ENCODE data around the gene SYS1.

Gene SYS1

DNA sequence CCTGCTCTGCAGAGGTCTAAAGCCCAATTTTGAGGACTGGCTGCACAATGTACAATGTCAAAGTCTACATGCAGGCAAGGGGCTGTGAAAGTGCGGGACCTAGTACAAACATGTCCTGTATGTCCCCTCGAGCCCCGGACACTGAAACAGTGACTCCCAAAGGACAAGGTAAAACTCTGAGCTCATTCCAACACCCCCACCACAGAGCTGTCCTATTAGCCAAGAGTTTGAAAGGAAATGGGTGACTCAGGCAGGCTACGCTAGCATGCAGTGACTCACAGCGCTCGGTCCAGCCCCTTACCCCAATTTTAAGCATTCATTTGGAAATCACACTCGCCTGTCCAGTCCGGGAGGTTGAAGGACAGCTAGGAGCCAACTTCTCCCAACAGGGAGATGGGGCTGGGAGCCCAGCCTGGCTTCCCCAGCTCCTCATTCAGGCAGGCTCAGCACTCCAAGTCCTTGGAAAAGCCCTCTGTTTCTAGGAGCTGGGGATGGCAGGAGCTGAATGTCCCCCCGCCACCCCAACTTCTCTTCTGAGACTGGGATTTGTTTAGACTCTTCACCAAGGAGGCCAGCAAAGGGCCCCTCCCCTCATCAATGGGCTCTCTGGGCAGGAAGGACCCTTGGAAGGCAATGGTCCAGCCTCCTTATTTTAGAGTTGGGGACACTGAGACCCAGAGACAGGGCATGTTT, 18.6 kb upstream of the SYS1 start:
- Histone ChIP-seq H3K4me2 (ENCODE audit: low read length) (no peak overlapping the region), H3K4me3 (ENCODE audit: low read length) (no peak overlapping the region), H3F3A (ENCODE audit: control insufficient read depth, insufficient read depth) (no peaks in the 10 kb centered on the region), H3K9me2 (replicated peaks; ENCODE audit: control insufficient read depth, low read length) (no peaks in the 10 kb centered on the region), H3K36me3 (ENCODE audit: control insufficient read depth, low read length) (no peaks in the 10 kb centered on the region), H3K27ac (ENCODE audit: low read depth, low read length) (no peak overlapping the region), H3K79me2 (ENCODE audit: control insufficient read depth, low read length) (no peaks in the 10 kb centered on the region), H3K4me1 (ENCODE audit: control insufficient read depth, low read length) (no peaks in the 10 kb centered on the region), H3K9me3 (ENCODE audit: control insufficient read depth, insufficient read depth, low read length) (no peaks in the 10 kb centered on the region), H3K27me3 (ENCODE audit: control insufficient read depth, low read length) (peaks cover 75% of the 10 kb centered on the region), H4K20me1 (ENCODE audit: control insufficient read depth, insufficient read depth, low read depth, low read length) (no peaks in the 10 kb centered on the region)
- TF ChIP-seq EZH2phosphoT487 (IDR thresholded peaks at IDR 0.05; ENCODE audit: borderline replicate concordance, low read length): no peak
- TF ChIP-seq, protein P1, sequence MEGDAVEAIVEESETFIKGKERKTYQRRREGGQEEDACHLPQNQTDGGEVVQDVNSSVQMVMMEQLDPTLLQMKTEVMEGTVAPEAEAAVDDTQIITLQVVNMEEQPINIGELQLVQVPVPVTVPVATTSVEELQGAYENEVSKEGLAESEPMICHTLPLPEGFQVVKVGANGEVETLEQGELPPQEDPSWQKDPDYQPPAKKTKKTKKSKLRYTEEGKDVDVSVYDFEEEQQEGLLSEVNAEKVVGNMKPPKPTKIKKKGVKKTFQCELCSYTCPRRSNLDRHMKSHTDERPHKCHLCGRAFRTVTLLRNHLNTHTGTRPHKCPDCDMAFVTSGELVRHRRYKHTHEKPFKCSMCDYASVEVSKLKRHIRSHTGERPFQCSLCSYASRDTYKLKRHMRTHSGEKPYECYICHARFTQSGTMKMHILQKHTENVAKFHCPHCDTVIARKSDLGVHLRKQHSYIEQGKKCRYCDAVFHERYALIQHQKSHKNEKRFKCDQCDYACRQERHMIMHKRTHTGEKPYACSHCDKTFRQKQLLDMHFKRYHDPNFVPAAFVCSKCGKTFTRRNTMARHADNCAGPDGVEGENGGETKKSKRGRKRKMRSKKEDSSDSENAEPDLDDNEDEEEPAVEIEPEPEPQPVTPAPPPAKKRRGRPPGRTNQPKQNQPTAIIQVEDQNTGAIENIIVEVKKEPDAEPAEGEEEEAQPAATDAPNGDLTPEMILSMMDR (IDR thresholded peaks at IDR 0.05; ENCODE audit: low read depth, low read length, poor library complexity, severe bottlenecking): no peak

DNA sequence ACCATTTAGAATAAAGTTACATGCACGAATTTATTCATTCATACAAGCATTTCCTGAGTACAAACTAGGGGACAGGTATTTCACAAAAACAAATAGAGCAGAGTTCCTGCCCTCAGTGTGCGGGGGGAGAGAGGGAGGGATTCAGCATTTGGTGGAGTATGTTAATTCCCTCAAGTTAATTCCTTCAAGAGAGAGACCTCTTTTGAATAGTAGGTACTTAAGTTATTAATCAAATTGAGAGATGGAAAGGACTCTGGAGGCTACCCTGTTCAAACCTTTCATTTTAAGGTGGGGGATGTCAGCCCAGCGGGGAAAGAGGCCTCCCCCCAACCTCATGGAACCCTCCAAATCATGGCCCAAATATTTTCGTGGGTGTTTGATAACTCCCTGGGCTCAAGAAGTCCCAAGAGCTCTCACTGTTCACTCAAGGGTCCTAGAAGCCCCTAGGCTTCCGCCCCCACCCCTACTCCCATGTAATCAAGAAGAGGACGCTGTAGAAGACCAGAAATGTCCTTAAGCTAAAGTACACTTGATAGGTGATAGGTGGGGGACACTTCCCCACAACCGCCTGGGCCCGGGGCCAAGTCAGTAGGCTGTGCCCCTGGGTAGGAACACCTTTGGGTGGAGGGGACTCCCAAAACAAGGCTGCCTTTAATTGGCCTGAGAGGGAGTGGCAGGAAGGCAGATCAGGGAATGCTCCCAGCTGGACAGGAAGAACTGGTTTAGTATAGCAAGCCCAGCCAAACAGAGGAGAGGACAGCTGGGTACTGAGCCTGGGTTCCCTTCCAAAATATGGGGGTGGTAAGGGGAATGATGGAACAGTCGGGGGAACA, 17.6 kb upstream of the SYS1 start:
- Histone ChIP-seq H3K79me2 (ENCODE audit: control insufficient read depth, low read length) (no peaks in the 10 kb centered on the region), H3F3A (ENCODE audit: control insufficient read depth, insufficient read depth) (no peaks in the 10 kb centered on the region), H3K4me2 (ENCODE audit: low read length) (no peak overlapping the region), H3K36me3 (ENCODE audit: control insufficient read depth, low read length) (no peaks in the 10 kb centered on the region), H3K9me3 (ENCODE audit: control insufficient read depth, insufficient read depth, low read length) (no peaks in the 10 kb centered on the region), H4K20me1 (ENCODE audit: control insufficient read depth, insufficient read depth, low read depth, low read length) (no peaks in the 10 kb centered on the region), H3K27me3 (ENCODE audit: control insufficient read depth, low read length) (peaks cover 80% of the 10 kb centered on the region), H3K9me2 (replicated peaks; ENCODE audit: control insufficient read depth, low read length) (no peaks in the 10 kb centered on the region), H3K4me1 (ENCODE audit: control insufficient read depth, low read length) (no peaks in the 10 kb centered on the region), H3K4me3 (ENCODE audit: low read length) (no peak overlapping the region), H3K27ac (ENCODE audit: low read depth, low read length) (no peak overlapping the region)
- TF ChIP-seq, protein P1 (IDR thresholded peaks at IDR 0.05; ENCODE audit: low read depth, low read length, poor library complexity, severe bottlenecking): no peak
- TF ChIP-seq EZH2phosphoT487 (IDR thresholded peaks at IDR 0.05; ENCODE audit: borderline replicate concordance, low read length): no peak

DNA sequence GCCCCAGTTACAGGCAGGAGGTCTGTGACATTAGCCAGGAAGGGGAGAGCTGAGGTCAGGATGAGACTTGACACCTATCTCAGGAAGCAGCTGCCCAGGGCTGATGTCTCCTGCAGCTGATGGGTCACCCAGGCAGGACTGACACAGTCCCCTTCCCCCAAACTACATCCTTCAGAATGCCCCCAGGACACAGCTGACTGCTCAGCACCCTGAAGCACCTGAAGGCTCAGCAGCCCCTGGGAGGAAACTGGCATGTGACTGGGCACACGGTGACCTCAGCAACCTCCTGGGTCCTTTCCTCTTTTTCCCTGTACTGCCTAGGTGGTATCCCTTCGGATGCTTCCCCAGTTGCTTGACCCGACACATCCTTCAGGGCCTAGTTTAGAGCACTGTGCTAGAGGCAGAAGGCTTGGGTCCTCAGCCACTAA, 16.7 kb upstream of the SYS1 start:
- H3K79me2 ChIP-seq (ENCODE audit: control insufficient read depth, low read length): no peaks in the 10 kb centered on the region
- no peak overlapping the region for H3K27ac ChIP-seq (ENCODE audit: low read depth, low read length)
- no peaks in the 10 kb centered on the region for H3K9me2 ChIP-seq (replicated peaks; ENCODE audit: control insufficient read depth, low read length)
- no peaks in the 10 kb centered on the region for H3K4me1 ChIP-seq (ENCODE audit: control insufficient read depth, low read length)
- TF ChIP-seq EZH2phosphoT487 (IDR thresholded peaks at IDR 0.05; ENCODE audit: borderline replicate concordance, low read length): no peak
- TF ChIP-seq, protein P1 (IDR thresholded peaks at IDR 0.05; ENCODE audit: low read depth, low read length, poor library complexity, severe bottlenecking): no peak
- no peaks in the 10 kb centered on the region for H4K20me1 ChIP-seq (ENCODE audit: control insufficient read depth, insufficient read depth, low read depth, low read length)
- no peak overlapping the region for H3K4me2 ChIP-seq (ENCODE audit: low read length)
- H3K27me3 ChIP-seq (ENCODE audit: control insufficient read depth, low read length): peaks cover 76% of the 10 kb centered on the region
- no peak overlapping the region for H3K4me3 ChIP-seq (ENCODE audit: low read length)
- no peaks in the 10 kb centered on the region for H3K9me3 ChIP-seq (ENCODE audit: control insufficient read depth, insufficient read depth, low read length)
- H3F3A ChIP-seq (ENCODE audit: control insufficient read depth, insufficient read depth): no peaks in the 10 kb centered on the region
- no peaks in the 10 kb centered on the region for H3K36me3 ChIP-seq (ENCODE audit: control insufficient read depth, low read length)
